Measurements from ENCODE around the gene CAMK1D. TPM values are rescaled to one million over a fixed set of nuclear protein-coding genes. Genes with fewer than 3 reads are reported as not detected.

CAMK1D gene
- polyA plus RNA-seq, 1 donor (not counting 4 experiments of a cell fraction or from before 2014, with no cell fraction given): 0.76 TPM

DNA sequence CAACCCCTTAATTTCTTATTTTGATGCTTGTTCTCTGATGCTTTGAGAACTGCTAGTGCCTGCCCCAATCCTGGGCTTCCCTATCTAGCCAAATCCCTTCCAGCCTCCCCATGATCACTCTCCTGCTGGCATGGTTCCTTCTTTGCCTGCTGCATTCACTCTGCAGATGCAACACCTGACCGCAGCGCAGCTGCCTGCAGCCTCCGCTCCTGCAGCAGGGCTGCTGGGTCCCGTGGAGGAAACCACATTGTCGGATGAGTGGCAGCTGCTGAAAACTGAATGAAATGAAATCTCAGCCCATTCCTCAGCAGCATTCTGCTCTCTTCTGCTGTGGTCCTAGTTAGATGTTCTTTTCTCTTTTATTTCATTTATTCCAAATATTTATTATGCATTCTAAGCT lies 331.9 kb downstream of the CAMK1D start:
- TF ChIP-seq, protein P1, sequence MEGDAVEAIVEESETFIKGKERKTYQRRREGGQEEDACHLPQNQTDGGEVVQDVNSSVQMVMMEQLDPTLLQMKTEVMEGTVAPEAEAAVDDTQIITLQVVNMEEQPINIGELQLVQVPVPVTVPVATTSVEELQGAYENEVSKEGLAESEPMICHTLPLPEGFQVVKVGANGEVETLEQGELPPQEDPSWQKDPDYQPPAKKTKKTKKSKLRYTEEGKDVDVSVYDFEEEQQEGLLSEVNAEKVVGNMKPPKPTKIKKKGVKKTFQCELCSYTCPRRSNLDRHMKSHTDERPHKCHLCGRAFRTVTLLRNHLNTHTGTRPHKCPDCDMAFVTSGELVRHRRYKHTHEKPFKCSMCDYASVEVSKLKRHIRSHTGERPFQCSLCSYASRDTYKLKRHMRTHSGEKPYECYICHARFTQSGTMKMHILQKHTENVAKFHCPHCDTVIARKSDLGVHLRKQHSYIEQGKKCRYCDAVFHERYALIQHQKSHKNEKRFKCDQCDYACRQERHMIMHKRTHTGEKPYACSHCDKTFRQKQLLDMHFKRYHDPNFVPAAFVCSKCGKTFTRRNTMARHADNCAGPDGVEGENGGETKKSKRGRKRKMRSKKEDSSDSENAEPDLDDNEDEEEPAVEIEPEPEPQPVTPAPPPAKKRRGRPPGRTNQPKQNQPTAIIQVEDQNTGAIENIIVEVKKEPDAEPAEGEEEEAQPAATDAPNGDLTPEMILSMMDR (optimal IDR thresholded peaks at IDR 0.05 in 1 of 3, IDR thresholded peaks at IDR 0.05 in 1 of 3, conservative IDR thresholded peaks at IDR 0.05 in 1 of 3; ENCODE audit: extremely low read depth in 1 of 3, insufficient read depth in 2 of 3, low read length in 3 of 3): no peak
- no peak for TF ChIP-seq EZH2 (IDR thresholded peaks at IDR 0.05; ENCODE audit: low read length)
- no peaks in the 10 kb centered on the region for H4K20me1 ChIP-seq (ENCODE audit: control insufficient read depth, extremely low read depth, insufficient read depth, low read length)
- H3K9ac ChIP-seq (ENCODE audit: control insufficient read depth, extremely low read depth, insufficient read depth, low read length): no peak overlapping the region
- FAIRE-seq (no peak), DNase-seq (ENCODE audit: low read depth, low spot score) (no peak)
- no peak overlapping the region for H3K4me3 ChIP-seq (ENCODE audit: control insufficient read depth in 2 of 3, extremely low read depth in 1 of 3, insufficient read depth in 2 of 3, low read depth in 1 of 3, low read length in 3 of 3)
- H3K27ac ChIP-seq (ENCODE audit: control insufficient read depth, insufficient read depth, low read length): no peak overlapping the region
- H3K79me2 ChIP-seq (ENCODE audit: control insufficient read depth, insufficient read depth, low read length): no peaks in the 10 kb centered on the region
- H3K4me2 ChIP-seq (ENCODE audit: control insufficient read depth, extremely low read depth, insufficient read depth, low read depth, low read length): no peak overlapping the region
- no peaks in the 10 kb centered on the region for H3K9me3 ChIP-seq (ENCODE audit: control insufficient read depth, low read depth, low read length)
- dilution Hi-C loops (cut with MboI; ENCODE audit: extremely low pct_ligation_motif_present, low sequenced_read_pairs): no loop called here
- no peak overlapping the region for H2AFZ ChIP-seq (ENCODE audit: control insufficient read depth, low read length)
- no peaks in the 10 kb centered on the region for H3K27me3 ChIP-seq (ENCODE audit: control insufficient read depth, extremely low read depth, insufficient read depth, low read length)
- H3K9me1 ChIP-seq (ENCODE audit: control insufficient read depth, extremely low read depth, insufficient read depth, low read length): no peaks in the 10 kb centered on the region
- H3K4me1 ChIP-seq (ENCODE audit: control insufficient read depth, extremely low read depth, insufficient read depth, low read length): no peaks in the 10 kb centered on the region
- H3K36me3 ChIP-seq (ENCODE audit: control insufficient read depth in 2 of 2, extremely low read depth in 1 of 2, insufficient read depth in 2 of 2, low read length in 2 of 2): no peaks in the 10 kb centered on the region

DNA sequence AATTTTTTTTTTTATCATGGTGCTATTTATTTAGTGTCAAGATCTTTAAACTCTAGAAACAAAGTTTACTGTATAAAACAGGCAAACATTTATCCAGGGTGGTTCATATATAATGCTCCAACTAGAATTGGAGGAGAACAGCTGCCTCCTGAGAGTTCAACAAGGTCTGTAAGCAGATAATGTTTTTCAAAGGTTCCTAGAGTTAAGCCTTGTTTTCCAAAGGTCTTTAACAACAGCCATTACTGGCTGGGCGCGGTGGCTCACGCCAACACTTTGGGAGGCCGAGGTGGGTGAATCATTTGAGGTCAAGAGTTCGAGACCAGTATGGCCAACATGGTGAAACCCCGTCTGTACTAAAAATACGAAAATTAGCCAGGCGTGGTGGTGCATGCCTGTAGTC lies 335.4 kb downstream of the CAMK1D start:
- dilution Hi-C loops (cut with MboI; ENCODE audit: extremely low pct_ligation_motif_present, low sequenced_read_pairs): no loop called here
- H4K20me1 ChIP-seq (ENCODE audit: control insufficient read depth, extremely low read depth, insufficient read depth, low read length): no peaks in the 10 kb centered on the region
- H3K27ac ChIP-seq (ENCODE audit: control insufficient read depth, insufficient read depth, low read length): no peak overlapping the region
- H3K36me3 ChIP-seq (ENCODE audit: control insufficient read depth in 2 of 2, extremely low read depth in 1 of 2, insufficient read depth in 2 of 2, low read length in 2 of 2): no peaks in the 10 kb centered on the region
- no peak overlapping the region for H3K9ac ChIP-seq (ENCODE audit: control insufficient read depth, extremely low read depth, insufficient read depth, low read length)
- no peak overlapping the region for H2AFZ ChIP-seq (ENCODE audit: control insufficient read depth, low read length)
- no peaks in the 10 kb centered on the region for H3K9me1 ChIP-seq (ENCODE audit: control insufficient read depth, extremely low read depth, insufficient read depth, low read length)
- no peaks in the 10 kb centered on the region for H3K9me3 ChIP-seq (ENCODE audit: control insufficient read depth, low read depth, low read length)
- H3K79me2 ChIP-seq (ENCODE audit: control insufficient read depth, insufficient read depth, low read length): no peaks in the 10 kb centered on the region
- no peaks in the 10 kb centered on the region for H3K4me1 ChIP-seq (ENCODE audit: control insufficient read depth, extremely low read depth, insufficient read depth, low read length)
- no peak overlapping the region for H3K4me3 ChIP-seq (ENCODE audit: control insufficient read depth in 2 of 3, extremely low read depth in 1 of 3, insufficient read depth in 2 of 3, low read depth in 1 of 3, low read length in 3 of 3)
- DNase-seq (ENCODE audit: low read depth, low spot score) (no peak), FAIRE-seq (no peak)
- TF ChIP-seq, protein P1 (optimal IDR thresholded peaks at IDR 0.05 in 1 of 3, IDR thresholded peaks at IDR 0.05 in 1 of 3, conservative IDR thresholded peaks at IDR 0.05 in 1 of 3; ENCODE audit: extremely low read depth in 1 of 3, insufficient read depth in 2 of 3, low read length in 3 of 3): no peak
- no peak for TF ChIP-seq EZH2 (IDR thresholded peaks at IDR 0.05; ENCODE audit: low read length)
- H3K4me2 ChIP-seq (ENCODE audit: control insufficient read depth, extremely low read depth, insufficient read depth, low read depth, low read length): no peak overlapping the region
- no peaks in the 10 kb centered on the region for H3K27me3 ChIP-seq (ENCODE audit: control insufficient read depth, extremely low read depth, insufficient read depth, low read length)

Data from keratinocyte (primary cell).